CMK (cell line): ENCODE data around the gene DLGAP1.

Source experiments
- DNase-seq: peaks from one replicate; pipeline ENCODE4 v3.0.0-alpha.2; 2010; ENCODE audit warnings: low read depth

DLGAP1 gene

DNA sequence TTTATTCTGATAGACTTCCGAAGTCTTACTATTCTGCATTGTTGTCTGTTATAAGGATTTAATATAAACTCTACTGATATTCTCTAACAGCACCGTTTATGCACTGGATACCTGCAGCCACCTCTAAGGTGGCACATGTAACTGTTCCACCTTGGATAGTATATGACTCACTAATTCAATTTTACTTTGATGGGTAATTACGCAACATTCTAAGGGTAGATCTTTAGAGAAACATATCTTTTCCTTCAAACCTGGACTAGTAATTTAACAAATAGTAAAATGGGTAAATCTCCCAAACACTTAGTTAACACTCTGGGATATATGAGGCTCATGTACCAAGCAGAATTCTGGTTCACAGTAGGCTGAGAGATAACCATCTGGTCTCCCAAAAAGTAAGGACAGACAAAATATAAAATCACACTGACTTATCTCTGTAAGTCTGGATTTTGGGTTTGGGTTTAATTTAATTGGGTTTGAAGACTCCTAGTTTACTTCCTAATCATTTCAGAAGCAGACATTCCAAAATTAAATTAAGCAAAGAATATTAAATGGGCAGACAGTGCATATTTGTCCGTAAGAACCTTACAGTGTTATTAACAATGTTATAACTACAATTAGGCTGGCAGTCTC, 590.3 kb downstream of the DLGAP1 start:
- no peak for DNase-seq

GRCh38 chr18:3863593-3863992, 591.5 kb downstream of the DLGAP1 start:
- no peak for DNase-seq

GRCh38 chr18:3863006-3863405, 592.1 kb downstream of the DLGAP1 start:
- no peak for DNase-seq

DNA sequence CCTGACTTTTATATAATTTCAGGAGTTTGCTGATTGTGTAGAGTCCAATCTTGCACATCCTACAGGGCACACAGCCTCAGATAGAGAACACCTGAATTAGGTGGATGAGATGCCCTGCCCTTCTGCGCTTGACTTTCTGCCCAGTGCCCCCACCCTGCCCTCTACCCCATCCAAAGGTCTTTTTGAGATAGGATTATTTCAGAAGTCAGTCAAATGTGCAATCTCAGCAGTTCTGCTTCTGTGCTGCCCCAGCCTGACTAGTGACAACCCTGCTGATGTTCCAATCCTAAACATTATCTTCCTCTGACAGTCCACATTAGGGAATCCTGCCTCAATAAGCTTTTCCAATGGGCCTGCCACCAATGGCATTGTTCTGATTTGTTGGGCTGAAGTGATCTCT, 593.6 kb downstream of the DLGAP1 start:
- no peak for DNase-seq

DNA sequence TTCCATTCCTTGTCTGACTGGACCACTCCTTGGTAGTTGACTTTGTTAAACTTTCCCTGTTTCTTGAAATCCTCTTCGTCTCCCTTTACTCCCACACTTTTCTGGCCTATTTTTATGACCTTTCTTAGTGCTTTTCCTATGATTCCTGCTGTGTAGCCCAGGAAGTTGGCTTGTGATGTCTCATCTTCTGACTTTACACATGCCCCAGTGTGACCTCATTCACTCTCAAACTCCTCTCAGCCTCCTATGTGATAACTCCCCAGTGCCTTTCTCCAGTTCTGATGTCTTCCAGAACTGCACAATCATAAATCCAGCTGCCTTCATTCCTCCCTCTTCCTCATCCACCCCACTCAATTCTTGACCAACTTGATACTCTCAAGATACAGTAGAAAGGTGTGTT, 597.6 kb downstream of the DLGAP1 start:
- DNase-seq: no peak

DNA sequence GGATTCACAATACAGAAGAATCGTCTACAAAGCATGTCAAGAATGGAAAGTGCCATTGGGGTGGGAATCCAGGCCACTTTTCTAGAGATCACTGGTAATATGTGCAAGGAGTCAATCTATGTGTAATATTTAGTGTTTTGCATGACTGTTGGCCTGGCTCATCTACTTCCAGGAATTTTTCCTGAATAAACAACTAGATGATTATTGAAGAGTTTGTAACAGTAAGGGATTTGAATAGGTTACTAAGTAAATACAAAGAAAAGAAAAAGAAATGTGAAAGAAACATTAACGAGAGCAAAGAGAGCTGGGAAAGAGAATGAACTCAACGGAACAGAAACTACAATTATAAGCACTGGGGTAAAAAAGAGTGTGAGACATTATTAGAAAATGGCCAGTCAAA, 599.1 kb downstream of the DLGAP1 start:
- DNase-seq: no peak

GRCh38 chr18:3852321-3852720, 602.8 kb downstream of the DLGAP1 start:
- DNase-seq: no peak

DNA sequence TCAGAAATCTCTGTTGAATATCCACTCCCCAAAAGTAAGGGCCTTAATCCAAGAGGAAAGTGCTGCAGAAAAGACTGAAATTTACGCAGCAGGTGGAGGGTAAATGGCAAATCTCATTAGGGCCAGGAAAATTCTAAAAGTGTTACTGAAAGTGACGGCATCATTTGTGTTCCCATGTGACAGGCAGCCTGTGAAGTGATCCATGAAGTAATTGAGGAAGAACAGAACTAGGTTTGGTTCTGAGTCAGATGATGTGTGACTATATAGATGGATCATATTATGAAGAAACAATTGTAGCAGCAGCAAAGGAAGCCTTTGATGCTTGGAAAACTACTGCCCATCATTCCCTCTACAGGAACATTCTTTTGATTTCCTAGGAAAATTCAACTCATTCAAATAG, 603.9 kb downstream of the DLGAP1 start:
- DNase-seq: no peak

DNA sequence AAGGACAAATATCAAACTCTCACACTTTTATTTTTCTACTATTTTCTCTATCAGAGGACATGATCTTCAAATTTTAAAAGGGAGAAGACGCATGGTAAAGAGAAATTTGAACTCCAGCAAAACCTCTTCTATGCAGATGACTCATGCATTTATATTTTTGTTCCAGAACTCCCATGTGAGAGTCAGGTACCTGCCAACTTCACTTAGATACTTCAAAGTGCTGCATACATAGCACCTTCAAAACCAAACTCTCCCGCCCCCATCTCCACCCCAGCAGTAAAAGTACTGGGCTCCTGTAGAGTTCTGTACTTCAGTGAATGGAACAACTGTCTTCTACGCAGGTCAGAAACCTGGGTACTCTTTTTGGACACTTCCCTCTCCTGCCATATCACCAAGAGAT, 606.8 kb downstream of the DLGAP1 start:
- DNase-seq: no peak

DNA sequence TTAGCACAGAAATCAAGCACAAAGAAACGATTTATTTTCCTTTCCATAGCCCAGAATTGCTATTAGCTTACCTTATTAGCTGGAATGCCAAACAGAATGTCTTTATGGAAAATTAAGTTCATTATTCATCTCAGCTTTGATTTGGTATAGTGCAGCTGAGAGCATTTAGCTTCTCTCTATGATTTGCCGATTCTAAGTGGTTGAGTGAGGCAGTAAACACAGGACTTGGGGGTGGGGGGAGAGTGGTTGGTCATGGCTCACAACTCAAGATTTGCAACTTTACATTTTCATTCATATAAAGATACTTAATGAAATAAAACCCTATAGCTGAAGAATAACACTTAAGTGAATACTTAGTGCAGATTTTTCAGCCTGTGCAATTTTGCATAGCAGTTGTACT, 609.9 kb downstream of the DLGAP1 start:
- no peak for DNase-seq

DNA sequence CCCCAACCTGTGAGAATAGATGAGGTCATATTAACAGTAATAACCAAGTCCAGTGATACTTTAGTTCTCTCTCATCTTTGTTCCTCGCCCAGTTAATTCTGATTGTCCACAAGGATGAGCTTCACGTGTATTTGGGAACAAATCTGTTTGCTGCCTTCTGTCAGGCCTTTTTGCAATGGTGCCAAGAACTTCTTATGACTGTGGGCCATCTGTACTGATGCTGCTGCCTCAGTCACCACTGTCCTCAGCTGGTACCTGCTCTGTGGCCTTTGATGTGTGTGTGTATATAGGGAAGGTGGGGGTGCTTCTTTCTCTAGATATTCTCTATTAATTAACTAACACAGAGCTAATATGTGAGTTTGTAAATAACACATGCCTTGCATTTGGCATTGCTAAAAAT, 612.3 kb downstream of the DLGAP1 start:
- DNase-seq: no peak

DNA sequence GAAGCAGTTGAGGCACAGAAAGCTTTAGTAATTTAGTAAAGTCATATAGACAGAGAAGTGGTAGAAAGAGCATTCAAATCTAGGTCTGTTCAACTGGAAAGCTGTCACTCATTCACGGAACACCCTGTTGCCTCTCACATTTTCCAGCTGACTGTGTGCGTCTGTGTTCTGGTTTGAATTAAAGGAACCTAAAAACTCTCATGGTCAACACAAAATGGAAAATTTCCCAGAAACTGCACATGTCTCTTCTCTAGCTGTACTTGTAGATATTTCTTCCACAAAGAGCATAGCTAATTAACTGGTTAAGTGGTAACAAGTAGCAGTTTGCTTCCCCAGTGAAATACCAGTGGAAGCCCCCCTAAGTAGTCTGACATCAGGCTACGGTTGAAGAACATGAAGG, 614.3 kb downstream of the DLGAP1 start:
- DNase-seq: no peak

DNA sequence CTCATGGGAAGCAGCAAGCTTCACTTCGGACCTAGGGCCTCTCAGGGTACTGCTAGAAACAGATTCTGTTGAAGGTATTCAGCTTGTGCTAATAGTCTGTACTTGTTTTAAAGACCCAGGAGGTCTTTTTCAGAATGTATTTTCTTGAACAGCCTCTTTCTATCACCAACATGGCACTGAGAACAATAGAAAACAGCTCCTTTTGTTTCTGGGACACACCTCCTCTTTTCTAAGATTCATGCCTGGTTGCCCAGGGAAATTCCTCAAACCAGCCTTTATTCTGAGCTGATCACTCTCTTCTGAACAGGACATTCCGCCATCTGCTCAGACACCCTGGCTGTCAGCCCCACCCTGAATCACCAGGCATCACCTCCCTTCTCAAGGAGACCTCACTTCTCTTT, 615.5 kb downstream of the DLGAP1 start:
- no peak for DNase-seq

GRCh38 chr18:3836483-3837335, 618.4 kb downstream of the DLGAP1 start:
- DNase-seq: no peak

- DNase-seq: no peak
Measured at GRCh38 chr18:3832025-3832638, 623.0 kb downstream of the DLGAP1 start.

- DNase-seq: no peak
Measured at GRCh38 chr18:3830604-3831003, 624.5 kb downstream of the DLGAP1 start.

DNA sequence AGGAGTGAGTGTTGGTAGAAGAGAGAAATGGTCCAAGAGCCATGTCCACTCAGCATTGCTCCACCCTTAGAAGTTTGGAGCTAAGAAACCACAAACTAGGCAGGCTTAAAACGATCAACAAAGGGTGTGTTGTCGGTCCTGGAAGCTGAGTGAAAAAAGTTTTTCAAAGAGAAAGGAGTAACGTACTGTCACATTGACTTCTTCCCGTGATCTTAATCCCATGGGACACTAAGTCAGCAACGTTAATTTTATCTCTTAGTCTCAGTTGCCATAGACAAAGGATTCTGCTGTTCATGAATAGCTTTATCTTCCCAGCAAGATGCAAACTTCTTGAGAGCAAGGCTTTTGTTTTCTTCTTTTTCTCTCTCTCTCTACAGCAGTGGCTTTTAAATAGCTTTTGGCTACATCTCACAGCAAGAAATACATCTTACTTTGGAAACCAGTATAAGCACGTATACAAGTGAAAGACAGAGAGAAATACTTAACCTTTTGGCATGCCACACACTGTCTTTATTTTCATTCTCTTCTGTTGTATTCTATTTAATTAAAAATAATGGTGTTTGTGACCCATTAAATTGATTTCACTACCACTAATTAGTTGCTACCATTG, 627.8 kb downstream of the DLGAP1 start:
- no peak for DNase-seq

DNA sequence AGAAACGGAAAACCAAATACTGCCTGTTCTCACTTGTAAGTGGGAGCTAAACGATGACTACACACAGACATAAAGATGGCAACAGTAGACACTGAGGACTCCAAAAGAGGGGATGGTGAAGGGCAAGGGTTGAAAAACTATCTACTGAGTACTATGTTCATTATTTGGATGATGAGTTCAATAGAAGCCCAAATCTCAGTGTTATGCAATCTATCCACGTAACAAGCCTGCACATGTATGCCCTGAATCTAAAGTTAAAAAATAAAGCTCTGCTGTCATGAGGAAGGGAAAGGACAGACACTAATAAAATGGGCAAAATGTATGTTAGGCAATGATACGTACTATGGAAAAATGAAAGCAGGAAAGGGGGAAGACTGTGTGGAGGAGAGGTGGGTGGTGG, 629.1 kb downstream of the DLGAP1 start:
- no peak for DNase-seq

- DNase-seq: no peak
Measured at GRCh38 chr18:3824101-3824500, 631.0 kb downstream of the DLGAP1 start.

- no peak for DNase-seq
Measured at GRCh38 chr18:3823073-3823472, 632.0 kb downstream of the DLGAP1 start.

- no peak for DNase-seq
Measured at GRCh38 chr18:3821524-3821923, 633.6 kb downstream of the DLGAP1 start.

- no peak for DNase-seq
Measured at GRCh38 chr18:3819961-3820360, 635.1 kb downstream of the DLGAP1 start.
